RCC 7860 (cell line): ENCODE data around the gene CFAP410.
A peak's percentile ranks its signal among the peaks of the same experiment; 100 is the strongest.

Experiments
- DNase-seq: peaks from one replicate; pipeline ENCODE4 v3.0.0-alpha.2; 2015; ENCODE audit warnings: low spot score
- FAIRE-seq: peaks from 2 replicates; lab custom pipeline; 2012; peaks lifted over from hg19 to GRCh38; lab: Jason Lieb, UNC

The CFAP410 gene

GRCh38 chr21:44338971-44339910 is at the start of gene CFAP410:
Gene CFAP410 (minus strand): TSS chr21:44339390. CDS start chr21:44339194, 196 bp downstream.
- FAIRE-seq (no peak), DNase-seq (peak; percentile 85)

DNA sequence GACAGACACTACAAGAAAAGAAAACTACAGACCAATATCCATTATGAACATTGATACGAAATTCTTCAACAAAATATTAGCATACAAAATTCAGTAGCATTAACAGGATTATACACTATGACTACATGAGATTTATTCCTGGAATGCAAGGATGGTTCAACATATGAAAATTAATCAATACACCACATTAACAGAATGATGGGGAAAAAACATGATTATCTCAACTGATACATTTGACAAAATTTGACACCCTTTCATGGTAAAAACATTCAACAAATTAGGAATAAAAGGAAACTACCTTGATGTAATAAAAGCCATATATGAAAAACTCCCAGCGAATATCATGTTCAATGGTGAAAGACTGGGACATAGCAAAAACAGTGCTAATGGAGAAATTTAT is 45.8 kb upstream of the CFAP410 start:
- FAIRE-seq (no peak), DNase-seq (no peak)

DNA sequence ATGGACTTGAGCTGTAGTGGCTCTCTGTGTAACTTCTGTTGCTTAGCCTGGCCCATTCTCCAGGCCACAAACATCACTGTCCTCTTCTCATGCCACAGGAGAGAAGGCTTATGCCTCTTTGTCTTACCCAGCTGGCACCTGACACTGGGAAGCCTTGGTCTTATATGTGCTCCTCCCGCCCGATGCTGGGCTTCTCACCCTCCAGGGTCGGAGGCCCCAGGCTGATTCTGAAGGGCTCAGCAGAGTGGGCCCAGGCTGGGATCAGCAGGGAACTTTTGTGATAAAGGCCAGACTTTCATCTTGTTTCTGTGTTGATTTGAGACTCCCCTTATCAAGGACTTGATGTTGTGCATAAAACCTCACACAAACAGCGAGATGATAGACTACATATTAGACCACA is 44.0 kb upstream of the CFAP410 start:
- DNase-seq: no peak
- no peak for FAIRE-seq

GRCh38 chr21:44382536-44382935 is 43.3 kb upstream of the CFAP410 start:
- DNase-seq: no peak
- no peak for FAIRE-seq

DNA sequence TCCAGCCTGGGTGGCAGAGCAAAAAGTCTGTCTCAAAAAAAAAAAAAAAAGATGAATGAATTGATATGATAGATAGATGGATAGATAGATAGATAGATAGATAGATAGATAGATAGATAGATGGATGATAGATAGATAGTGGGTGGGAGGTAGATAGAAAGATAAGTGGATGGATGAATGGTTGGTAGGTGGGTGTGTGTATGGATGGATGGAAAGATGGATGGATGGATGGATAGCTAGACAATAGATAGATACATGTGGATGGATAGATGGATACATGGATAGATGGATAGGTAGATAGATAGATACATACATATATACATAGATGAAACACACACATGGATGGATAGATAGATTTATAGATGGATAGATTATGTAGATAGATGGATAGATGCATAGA is 42.7 kb upstream of the CFAP410 start:
- no peak for FAIRE-seq

DNA sequence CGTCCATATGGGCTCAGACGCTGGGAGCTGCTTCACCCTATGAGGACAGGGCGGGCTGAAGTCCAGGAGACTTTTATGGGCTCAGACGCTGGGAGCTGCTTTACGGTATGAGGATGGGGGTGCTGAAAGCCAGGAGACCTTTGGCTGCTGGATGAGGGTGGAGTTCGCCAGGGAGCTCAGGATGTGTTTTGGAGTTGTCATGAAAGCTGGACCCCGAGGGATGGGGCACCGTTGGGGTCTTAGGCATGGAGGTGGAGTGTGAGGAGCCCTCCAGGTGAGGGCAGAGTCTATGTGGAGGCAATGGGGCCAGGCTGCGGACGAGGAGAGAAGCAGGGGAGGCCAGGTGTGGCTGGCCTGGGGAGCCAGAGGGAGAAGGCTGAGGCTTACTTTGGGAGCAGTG is 41.7 kb upstream of the CFAP410 start:
- FAIRE-seq (no peak), DNase-seq (no peak)

More for the DNA sequence above, 42.7 kb upstream of the CFAP410 start:
- no peak for DNase-seq

- DNase-seq (no peak), FAIRE-seq (no peak)
These were observed 41.0 kb upstream of the CFAP410 start for GRCh38 chr21:44379991-44380865.

DNA sequence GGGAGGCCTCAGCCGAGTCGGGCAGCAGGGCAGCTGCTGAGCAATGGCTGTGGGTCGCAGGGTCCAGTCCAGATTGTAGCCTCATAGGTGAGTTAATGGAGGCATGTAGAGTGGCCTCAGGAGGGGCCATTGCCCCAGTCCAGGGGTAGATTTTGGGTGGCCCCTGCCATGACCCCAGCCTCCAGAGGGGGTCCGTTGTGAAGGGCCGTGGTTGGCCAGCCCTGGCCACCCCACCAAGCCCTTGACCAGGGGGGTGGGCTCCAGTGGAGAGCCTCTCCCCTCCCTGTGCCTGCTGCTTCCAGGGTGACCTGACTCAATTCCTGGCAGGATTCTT is 40.3 kb upstream of the CFAP410 start:
- FAIRE-seq (no peak), DNase-seq (no peak)

DNA sequence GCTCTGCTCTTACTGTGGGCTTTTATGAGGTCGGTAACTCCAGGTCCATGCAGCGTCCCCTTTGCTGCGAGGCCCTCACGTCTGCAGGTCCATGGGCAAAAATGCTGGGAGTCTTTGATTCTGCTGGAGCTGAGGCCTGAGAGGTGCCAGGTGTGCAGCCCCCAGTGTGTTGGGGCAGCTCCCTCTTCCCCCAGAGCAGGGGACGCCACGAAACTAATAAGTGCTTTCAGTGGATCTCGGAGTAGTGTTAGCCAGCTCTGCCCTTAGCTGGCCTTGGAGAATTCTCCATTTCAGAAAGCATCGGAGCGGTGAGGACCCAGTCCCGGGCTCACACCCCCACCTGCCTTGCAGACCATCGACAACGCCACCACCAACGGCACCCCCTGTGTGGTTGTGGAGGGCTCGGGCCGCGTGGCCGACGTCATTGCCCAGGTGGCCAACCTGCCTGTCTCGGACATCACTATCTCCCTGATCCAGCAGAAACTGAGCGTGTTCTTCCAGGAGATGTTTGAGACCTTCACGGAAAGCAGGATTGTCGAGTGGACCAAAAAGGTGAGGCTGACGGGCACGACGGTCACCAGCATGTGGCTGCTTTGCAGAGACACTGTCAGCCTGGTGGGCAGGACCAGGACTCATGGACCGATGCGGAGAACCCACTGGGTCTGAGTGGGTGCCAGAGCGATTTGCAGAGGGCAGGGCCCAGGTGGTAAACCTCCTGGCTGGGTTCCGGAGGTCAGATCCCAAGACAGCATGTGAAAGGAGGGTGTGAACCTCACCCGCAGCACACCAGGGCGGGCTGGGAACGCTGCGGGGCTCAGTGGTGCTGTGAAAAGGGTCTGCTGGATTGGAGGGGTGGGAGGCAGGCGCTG is 39.7 kb upstream of the CFAP410 start:
- FAIRE-seq: no peak
- no peak for DNase-seq

GRCh38 chr21:44377922-44378645 is 38.9 kb upstream of the CFAP410 start:
- FAIRE-seq (no peak), DNase-seq (no peak)

DNA sequence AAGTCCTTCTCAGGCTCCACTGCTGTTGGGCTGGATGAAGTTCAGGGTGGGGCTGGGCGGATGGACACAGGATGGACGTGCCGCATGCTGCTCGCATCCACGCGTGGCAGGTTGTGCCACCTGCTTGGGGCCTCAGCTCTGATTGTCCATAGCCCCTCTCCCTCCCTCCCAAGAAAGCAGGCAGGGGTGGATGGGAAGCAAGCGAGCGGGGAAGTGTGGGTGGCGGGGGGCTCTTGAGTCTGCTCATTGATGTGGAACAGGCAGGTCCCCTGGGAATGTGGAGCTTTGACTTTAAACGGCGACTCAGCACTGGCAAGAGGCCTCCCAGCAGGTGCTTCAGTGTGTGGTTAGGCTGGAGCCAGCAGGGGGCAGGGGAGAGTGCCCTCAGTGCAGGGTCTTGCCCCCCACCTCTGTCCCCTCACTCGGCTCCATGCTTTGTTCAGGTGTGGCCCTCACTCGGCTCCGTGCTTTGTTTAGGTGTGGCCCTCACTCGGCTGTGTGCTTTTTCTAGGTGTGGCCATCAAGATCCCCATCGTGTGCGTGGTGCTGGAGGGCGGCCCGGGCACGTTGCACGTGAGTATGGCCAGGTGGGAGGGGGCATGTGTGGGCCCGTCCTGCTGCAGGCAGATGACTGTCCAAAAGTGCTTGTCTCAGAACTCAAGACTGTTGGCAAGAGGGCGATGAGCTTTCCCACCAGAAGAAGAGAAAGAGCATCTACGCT is 38.2 kb upstream of the CFAP410 start:
- FAIRE-seq (no peak), DNase-seq (no peak)

DNA sequence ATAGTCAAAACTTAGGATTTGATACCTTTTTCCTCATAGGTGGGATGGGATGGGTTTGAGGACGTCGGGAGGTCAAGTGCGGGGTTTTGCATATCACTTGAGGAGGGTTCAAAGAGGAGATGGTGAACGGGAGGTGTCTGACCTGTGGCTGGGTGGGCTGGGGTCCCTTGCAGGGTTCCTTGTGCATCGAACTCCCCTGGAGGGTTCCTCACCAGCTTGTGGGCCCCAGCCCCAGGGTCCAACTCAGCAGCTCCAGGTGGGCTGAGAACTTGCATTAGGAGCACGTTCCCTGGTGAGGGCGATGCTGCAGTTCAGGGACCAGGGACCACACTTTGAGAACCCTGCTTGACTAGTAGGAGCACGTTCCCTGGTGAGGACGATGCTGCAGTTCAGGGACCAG is 37.4 kb upstream of the CFAP410 start:
- no peak for DNase-seq
- FAIRE-seq: no peak

DNA sequence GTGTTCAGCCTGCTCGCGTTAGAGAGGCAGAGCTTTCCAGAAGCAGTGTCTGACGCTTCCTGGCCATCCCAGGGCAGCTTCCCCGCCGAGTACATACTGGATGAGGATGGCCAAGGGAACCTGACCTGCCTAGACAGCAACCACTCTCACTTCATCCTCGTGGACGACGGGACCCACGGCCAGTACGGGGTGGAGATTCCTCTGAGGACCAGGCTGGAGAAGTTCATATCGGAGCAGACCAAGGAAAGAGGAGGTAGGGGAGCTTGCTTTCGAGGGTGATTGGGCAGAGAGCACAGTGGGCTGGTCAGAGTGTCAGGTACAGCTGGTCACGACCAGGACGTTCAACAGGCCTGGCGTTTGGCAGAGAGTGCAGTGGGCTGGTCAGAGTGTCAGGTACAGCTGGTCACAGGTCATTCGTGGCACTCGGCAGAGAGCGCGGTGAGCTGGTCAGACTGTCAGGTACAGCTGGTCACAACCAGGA is 36.6 kb upstream of the CFAP410 start:
- DNase-seq (no peak), FAIRE-seq (no peak)

DNA sequence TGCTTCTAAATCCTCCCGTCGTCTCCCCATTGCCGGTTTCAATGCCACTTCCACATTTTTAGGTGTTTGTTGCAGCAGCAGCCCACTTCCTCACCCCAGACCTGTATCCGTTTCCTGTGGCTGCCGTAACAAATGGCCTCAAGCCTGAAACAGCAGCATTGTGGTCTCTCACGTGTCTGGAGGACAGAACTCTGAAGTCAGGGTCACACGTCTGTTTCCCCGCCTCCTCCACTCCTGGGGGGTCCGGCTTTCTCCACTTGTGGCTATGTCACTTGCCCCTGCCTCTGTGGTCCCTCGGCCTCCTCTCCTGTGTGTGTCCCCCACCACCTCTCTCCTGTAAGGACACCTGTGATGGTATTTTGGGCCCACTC is 36.1 kb upstream of the CFAP410 start:
- no peak for DNase-seq
- no peak for FAIRE-seq

DNA sequence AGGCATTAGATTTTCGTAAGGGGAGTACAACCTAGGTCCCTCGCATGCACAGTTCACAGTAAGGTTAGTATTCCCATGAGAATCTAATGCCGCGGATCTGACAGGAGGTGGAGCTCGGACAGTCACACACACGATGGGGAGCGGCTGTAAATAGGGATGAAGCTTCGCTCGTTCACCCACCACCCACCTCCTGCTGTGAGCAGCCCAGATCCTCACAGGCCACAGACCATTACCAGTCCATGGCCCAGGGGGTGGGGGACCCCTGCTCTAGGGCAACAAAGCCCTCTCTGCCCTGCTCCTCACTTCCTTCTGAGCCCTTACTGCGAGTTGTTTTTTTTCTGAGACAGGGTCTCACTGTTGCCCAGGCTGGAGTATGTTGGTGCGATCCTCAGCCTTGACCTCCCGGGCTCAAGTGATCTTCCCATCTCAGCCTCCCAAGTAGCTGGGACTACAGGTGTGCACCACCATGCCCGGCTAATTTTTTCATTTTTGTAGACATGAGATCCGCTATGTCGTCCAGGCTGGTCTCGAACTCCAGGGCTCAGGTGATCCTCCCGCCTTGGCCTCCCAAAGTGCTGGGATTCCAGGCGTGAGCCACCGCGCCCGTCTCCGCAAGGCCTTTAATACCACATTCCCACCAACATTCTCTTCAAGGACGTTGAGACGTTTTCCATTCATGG is 35.6 kb upstream of the CFAP410 start:
- DNase-seq: no peak
- no peak for FAIRE-seq

- no peak for FAIRE-seq
- no peak for DNase-seq
These were observed 33.4 kb upstream of the CFAP410 start for GRCh38 chr21:44372616-44373015.

- DNase-seq (no peak), FAIRE-seq (no peak)
These were observed 32.4 kb upstream of the CFAP410 start for GRCh38 chr21:44371596-44371995.

GRCh38 chr21:44370786-44371410 is 31.7 kb upstream of the CFAP410 start:
- no peak for FAIRE-seq
- DNase-seq: no peak
